Caco-2 (cell line): ENCODE data around the gene SCAANT1. TPM values are rescaled to one million over a fixed set of nuclear protein-coding genes. Genes with fewer than 3 reads are reported as not detected.

Source experiments
- BruUV-seq: library from RNA; stranded (reverse); fragments of 400-500 nt; replicated peaks from 2 replicates; lab custom pipeline; 2021; lab: Mats Ljungman, UMichigan
- CTCF ChIA-PET: fragments of 300-600 bp; sonication (Branson Sonifier 250); formaldehyde crosslinking; loops from one replicate; lab custom pipeline; 2022; ENCODE audit warnings: antibody characterized with exemption; lab: Charles Lee
- POLR2A ChIA-PET: fragments of 300-600 bp; sonication (Branson Sonifier 250); formaldehyde crosslinking; loops from one replicate; lab custom pipeline; 2022; ENCODE audit warnings: antibody characterized with exemption; lab: Charles Lee
- DNase-seq, 2 experiments: peaks; one replicate each; pipeline versions ENCODE4 v3.0.0 to v3.0.0-alpha.2; 2020 to 2022
- H3K27me3 ChIP-seq: replicated peaks from 2 replicates; pipeline ENCODE4 v1.6.0; 2011; ENCODE audit warnings: low read length; ENCODE audit not compliant: control insufficient read depth, insufficient read depth
- H3K36me3 ChIP-seq: 2 replicates; pipeline ENCODE4 v1.5.1; 2011; ENCODE audit warnings: low read length; ENCODE audit not compliant: control insufficient read depth, insufficient read depth
- H3K4me1 ChIP-seq: fragments of 250-450 bp; sonication (Bioruptor Pico); 2 replicates; pipeline ENCODE4 v1.5.1; 2020; ENCODE audit warnings: mild to moderate bottlenecking
- H3K4me3 ChIP-seq: 2 replicates; pipeline ENCODE4 v1.5.1; 2011; ENCODE audit warnings: low read depth, mild to moderate bottlenecking, control low read depth, low read length
- H3K9me3 ChIP-seq: fragments of 250-450 bp; sonication (Bioruptor Pico); 2 replicates; pipeline ENCODE4 v1.5.1; 2020; ENCODE audit warnings: mild to moderate bottlenecking, moderate library complexity
- H3K27ac Mint-ChIP-seq: one replicate; pipeline ENCODE4 v1.8.0; 2022; ENCODE audit warnings: mixed read lengths; ENCODE audit not compliant: unreplicated experiment
- H3K27me3 Mint-ChIP-seq: one replicate; pipeline ENCODE4 v1.8.0; 2022; ENCODE audit warnings: mixed read lengths; ENCODE audit not compliant: insufficient read depth, unreplicated experiment
- H3K36me3 Mint-ChIP-seq: one replicate; pipeline ENCODE4 v1.8.0; 2022; ENCODE audit warnings: mild to moderate bottlenecking, mixed read lengths; ENCODE audit not compliant: insufficient read depth, unreplicated experiment
- H3K4me1 Mint-ChIP-seq: one replicate; pipeline ENCODE4 v1.8.0; 2022; ENCODE audit warnings: low read depth, mixed read lengths; ENCODE audit not compliant: unreplicated experiment
- H3K4me3 Mint-ChIP-seq: one replicate; pipeline ENCODE4 v1.8.0; 2022; ENCODE audit warnings: mild to moderate bottlenecking, moderate library complexity, mixed read lengths; ENCODE audit not compliant: unreplicated experiment
- H3K9me3 Mint-ChIP-seq: one replicate; pipeline ENCODE4 v1.8.0; 2022; ENCODE audit warnings: mixed read lengths; ENCODE audit not compliant: unreplicated experiment
- intact Hi-C: fragments of 100-400 bp; cut with micrococcal nuclease; formaldehyde crosslinking; loops from one replicate; pipeline ENCODE4 v1.10.0; 2022; ENCODE audit not compliant: unreplicated experiment
- total RNA-seq: library from RNA; stranded (reverse); gene quantifications from 2 replicates; pipeline ENCODE4 v1.2.3, GENCODE V29; 2022
- TF ChIP-seq, protein P1 (sequence below), 2 experiments: fragments of 200-600 bp in 1 of 2; IDR thresholded peaks; 1 replicate in 1 of 2; 2 replicates in 1 of 2; pipeline versions ENCODE4 v1.5.1 to v1.8.0; 2011 to 2022; ENCODE audit warnings: antibody characterized with exemption in 1 of 2, control low read depth in 1 of 2, inconsistent platforms in 1 of 2, low read depth in 1 of 2, low read length in 1 of 2, mild to moderate bottlenecking in 1 of 2, moderate library complexity in 1 of 2; ENCODE audit not compliant: insufficient read depth in 1 of 2, severe bottlenecking in 1 of 2, unreplicated experiment in 1 of 2

SCAANT1 gene
- total RNA-seq, 1 experiment from 2014 or later = not detected

GRCh38 chr3:63908776-63909175 is 3.4 kb downstream of the SCAANT1 start:
- CTCF ChIA-PET = no interaction called here
- no peak overlapping the region for H3K4me3 Mint-ChIP-seq
- no peaks in the 10 kb centered on the region for H3K27me3 Mint-ChIP-seq
- peaks cover 7% of the 10 kb centered on the region for H3K36me3 Mint-ChIP-seq
- DNase-seq = no peak
- TF ChIP-seq, protein P1, sequence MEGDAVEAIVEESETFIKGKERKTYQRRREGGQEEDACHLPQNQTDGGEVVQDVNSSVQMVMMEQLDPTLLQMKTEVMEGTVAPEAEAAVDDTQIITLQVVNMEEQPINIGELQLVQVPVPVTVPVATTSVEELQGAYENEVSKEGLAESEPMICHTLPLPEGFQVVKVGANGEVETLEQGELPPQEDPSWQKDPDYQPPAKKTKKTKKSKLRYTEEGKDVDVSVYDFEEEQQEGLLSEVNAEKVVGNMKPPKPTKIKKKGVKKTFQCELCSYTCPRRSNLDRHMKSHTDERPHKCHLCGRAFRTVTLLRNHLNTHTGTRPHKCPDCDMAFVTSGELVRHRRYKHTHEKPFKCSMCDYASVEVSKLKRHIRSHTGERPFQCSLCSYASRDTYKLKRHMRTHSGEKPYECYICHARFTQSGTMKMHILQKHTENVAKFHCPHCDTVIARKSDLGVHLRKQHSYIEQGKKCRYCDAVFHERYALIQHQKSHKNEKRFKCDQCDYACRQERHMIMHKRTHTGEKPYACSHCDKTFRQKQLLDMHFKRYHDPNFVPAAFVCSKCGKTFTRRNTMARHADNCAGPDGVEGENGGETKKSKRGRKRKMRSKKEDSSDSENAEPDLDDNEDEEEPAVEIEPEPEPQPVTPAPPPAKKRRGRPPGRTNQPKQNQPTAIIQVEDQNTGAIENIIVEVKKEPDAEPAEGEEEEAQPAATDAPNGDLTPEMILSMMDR (IDR thresholded peaks at IDR 0.05; ENCODE audit: insufficient read depth in 1 of 2, low read depth in 1 of 2, low read length in 1 of 2, severe bottlenecking in 1 of 2, unreplicated experiment in 1 of 2) = no peak
- peaks cover 10% of the 10 kb centered on the region for H3K4me1 ChIP-seq
- no peaks in the 10 kb centered on the region for H3K9me3 Mint-ChIP-seq
- intact Hi-C loops = no loop called here
- H3K9me3 ChIP-seq = no peaks in the 10 kb centered on the region
- H3K27me3 ChIP-seq = no peaks in the 10 kb centered on the region
- no TSS peak for BruUV-seq
- H3K4me1 Mint-ChIP-seq = peaks cover 4% of the 10 kb centered on the region
- POLR2A ChIA-PET = no interaction called here
- no peaks in the 10 kb centered on the region for H3K36me3 ChIP-seq
- no peak overlapping the region for H3K4me3 ChIP-seq
- no peak overlapping the region for H3K27ac Mint-ChIP-seq

- peaks cover 4% of the 10 kb centered on the region for H3K4me1 Mint-ChIP-seq
- no peaks in the 10 kb centered on the region for H3K9me3 Mint-ChIP-seq
- Histone ChIP-seq H3K4me3 (no peak overlapping the region), H3K27me3 (no peaks in the 10 kb centered on the region), H3K4me1 (peaks cover 10% of the 10 kb centered on the region), H3K9me3 (no peaks in the 10 kb centered on the region), H3K36me3 (no peaks in the 10 kb centered on the region)
- no peak overlapping the region for H3K4me3 Mint-ChIP-seq
- no peaks in the 10 kb centered on the region for H3K27me3 Mint-ChIP-seq
- H3K27ac Mint-ChIP-seq = no peak overlapping the region
- intact Hi-C loops = no loop called here
- TF ChIP-seq, protein P1 (IDR thresholded peaks at IDR 0.05; ENCODE audit: insufficient read depth in 1 of 2, low read depth in 1 of 2, low read length in 1 of 2, severe bottlenecking in 1 of 2, unreplicated experiment in 1 of 2) = peak in 1 of 2 experiments; percentile 37
- CTCF ChIA-PET = interaction anchor here (0.6 to 1.1 kb wide), 2 partner anchors 45 to 156 kb away, joined by 3 read pairs; partner anchors contain the start of genes ATXN7 and THOC7
- POLR2A ChIA-PET = no interaction called here
- no TSS peak for BruUV-seq
- peaks cover 7% of the 10 kb centered on the region for H3K36me3 Mint-ChIP-seq
- DNase-seq = no peak
These were observed 4.0 kb downstream of the SCAANT1 start for GRCh38 chr3:63908081-63908736.

GRCh38 chr3:63905731-63906620 is 6.2 kb downstream of the SCAANT1 start:
- Mint-ChIP-seq H3K27me3 (no peaks in the 10 kb centered on the region), H3K4me1 (peaks cover 4% of the 10 kb centered on the region), H3K9me3 (no peaks in the 10 kb centered on the region), H3K36me3 (peaks cover 7% of the 10 kb centered on the region), H3K4me3 (no peak overlapping the region), H3K27ac (no peak overlapping the region)
- Histone ChIP-seq H3K4me1 (peaks cover 10% of the 10 kb centered on the region), H3K36me3 (no peaks in the 10 kb centered on the region), H3K4me3 (no peak overlapping the region), H3K9me3 (no peaks in the 10 kb centered on the region), H3K27me3 (no peaks in the 10 kb centered on the region)
- BruUV-seq = no TSS peak
- ChIA-PET CTCF (no interaction called here), POLR2A (no interaction called here)
- intact Hi-C loops = no loop called here
- TF ChIP-seq, protein P1 (IDR thresholded peaks at IDR 0.05; ENCODE audit: insufficient read depth in 1 of 2, low read depth in 1 of 2, low read length in 1 of 2, severe bottlenecking in 1 of 2, unreplicated experiment in 1 of 2) = no peak
- no peak for DNase-seq
